ENCODE data around the gene HSF2BP. TPM values are rescaled to one million over a fixed set of nuclear protein-coding genes. Genes with fewer than 3 reads are reported as not detected.

HSF2BP gene
- total RNA-seq, 2 donors from 2014 or later: 1.3 to 1.9 TPM

DNA sequence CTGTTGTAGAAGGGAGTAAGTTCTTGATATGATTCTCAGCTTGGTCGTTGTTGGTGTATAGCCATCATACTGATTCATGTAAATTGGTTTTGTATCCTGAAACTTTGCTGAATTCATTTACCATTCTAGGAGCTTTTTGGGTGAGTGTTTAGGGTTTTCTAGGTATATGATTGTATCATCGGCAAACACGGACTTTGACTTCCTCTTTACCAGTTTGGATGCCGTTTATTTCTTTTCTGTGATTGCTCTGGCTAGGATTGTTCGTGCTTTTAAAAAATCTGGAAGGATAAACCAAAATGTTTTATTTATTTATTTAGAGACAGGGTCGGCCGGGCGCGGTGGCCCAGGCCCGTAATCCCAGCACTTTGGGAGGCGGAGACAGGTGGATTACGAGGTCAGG is 20.7 kb upstream of the HSF2BP start:
- no peaks in the 10 kb centered on the region for H3K4me1 Mint-ChIP-seq (ENCODE audit: low read depth)
- ATAC-seq (replicated peaks in 1 of 2): no peak
- no peak for DNase-seq
- peaks cover 12 to 26% of the 10 kb centered on the region in 2 donors for H3K36me3 Mint-ChIP-seq (ENCODE audit: insufficient read depth in 2 of 2)
- no peak overlapping the region for H3K4me3 Mint-ChIP-seq
- H3K9me3 Mint-ChIP-seq: no peaks in the 10 kb centered on the region
- H3K27ac Mint-ChIP-seq: peak overlapping the region; percentile 9
- H3K27me3 Mint-ChIP-seq (ENCODE audit: low read depth): no peaks in the 10 kb centered on the region

DNA sequence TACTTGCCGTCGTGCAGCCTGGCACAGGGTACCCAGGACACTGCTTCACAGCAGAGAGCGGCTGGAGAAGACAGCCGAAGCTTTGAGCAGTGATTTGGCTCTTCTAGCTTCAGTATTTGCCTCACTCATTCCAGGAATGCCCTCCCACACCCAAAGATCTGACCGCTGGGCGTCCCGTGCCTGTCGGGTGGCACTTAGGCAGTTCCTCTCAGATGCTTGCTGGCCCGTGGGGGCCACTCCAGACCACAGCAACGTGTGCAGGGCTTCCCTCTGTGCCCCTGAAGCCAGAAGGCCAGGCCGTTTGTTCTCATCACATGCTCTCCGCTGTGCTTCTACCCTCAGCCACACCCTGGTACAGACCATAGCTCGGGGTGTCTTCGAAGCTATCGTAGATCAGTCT is 17.1 kb upstream of the HSF2BP start:
- no peak for DNase-seq
- no peak overlapping the region for H3K27ac Mint-ChIP-seq
- peaks cover 8 to 26% of the 10 kb centered on the region in 2 donors for H3K36me3 Mint-ChIP-seq (ENCODE audit: insufficient read depth in 2 of 2)
- no peak for ATAC-seq (replicated peaks in 1 of 2)
- H3K4me3 Mint-ChIP-seq: no peak overlapping the region
- no peaks in the 10 kb centered on the region for H3K27me3 Mint-ChIP-seq (ENCODE audit: low read depth)
- no peaks in the 10 kb centered on the region for H3K9me3 Mint-ChIP-seq
- no peaks in the 10 kb centered on the region for H3K4me1 Mint-ChIP-seq (ENCODE audit: low read depth)

DNA sequence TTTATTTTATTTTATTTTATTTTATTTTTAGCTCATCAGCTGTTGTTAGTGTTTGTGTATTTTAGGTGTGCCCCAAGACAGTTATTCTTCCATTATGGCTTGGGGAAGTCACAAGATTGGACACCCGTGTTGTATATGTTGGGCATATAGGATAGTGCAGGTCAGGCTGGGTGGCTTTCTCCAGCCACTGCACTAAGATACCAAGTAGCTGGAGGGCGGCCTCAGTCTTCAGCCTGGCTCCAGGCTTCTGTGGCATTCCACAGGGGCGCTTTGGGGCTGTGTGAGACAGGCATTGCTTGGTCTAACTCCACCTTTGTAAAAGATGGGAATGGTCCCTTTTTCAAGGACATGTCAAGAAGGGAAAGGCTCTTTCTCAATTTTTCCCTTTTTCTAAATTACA is 16.6 kb upstream of the HSF2BP start:
- Mint-ChIP-seq H3K27me3 (ENCODE audit: low read depth) (no peaks in the 10 kb centered on the region), H3K27ac (no peak overlapping the region), H3K4me3 (no peak overlapping the region), H3K4me1 (ENCODE audit: low read depth) (no peaks in the 10 kb centered on the region), H3K36me3 (ENCODE audit: insufficient read depth in 2 of 2) (peaks cover 8 to 29% of the 10 kb centered on the region in 2 donors), H3K9me3 (no peaks in the 10 kb centered on the region)
- ATAC-seq (replicated peaks in 1 of 2) (no peak), DNase-seq (no peak)

DNA sequence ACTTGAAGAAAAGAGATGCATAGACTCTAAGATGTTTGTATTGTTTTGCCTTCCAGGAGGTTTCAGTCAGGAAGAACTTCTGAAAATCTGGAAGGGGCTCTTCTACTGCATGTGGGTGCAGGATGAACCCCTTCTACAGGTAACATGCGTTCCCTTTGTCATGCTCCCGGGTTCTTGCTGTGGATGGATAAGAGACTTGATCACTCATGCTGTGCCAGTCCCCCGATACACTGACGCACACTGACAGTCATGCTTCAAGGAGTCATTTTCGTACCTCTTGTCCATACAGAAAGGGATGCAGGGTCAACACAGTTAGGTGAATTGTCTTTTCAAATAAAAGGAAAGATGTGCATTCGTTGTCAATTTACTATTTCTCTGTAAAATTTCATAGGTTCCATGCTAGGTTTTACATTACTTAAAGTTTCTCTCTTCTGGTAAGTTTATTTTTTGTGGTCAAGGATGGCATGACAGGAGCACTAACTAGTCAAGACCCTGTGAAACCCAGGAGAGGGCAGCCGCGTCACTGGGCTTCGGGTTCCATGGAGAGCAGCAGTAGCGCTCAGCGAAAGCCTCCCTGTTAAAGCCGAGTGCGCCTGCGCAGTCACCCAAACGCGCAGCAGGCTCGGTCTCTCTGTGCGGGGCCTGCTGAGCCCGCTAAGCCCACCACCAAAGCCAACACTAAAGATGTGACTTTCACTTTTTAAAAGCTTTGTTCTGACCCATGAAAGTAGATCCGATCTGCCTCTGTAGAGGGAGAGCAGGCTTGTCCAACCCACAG is 10.7 kb upstream of the HSF2BP start:
- no peak for DNase-seq
- H3K36me3 Mint-ChIP-seq (ENCODE audit: insufficient read depth in 2 of 2): peaks cover 16 to 37% of the 10 kb centered on the region in 2 donors
- H3K9me3 Mint-ChIP-seq: peaks cover 2% of the 10 kb centered on the region in 2 donors
- peak overlapping the region; percentile 58 for H3K27ac Mint-ChIP-seq
- H3K4me3 Mint-ChIP-seq: no peak overlapping the region
- H3K27me3 Mint-ChIP-seq (ENCODE audit: low read depth): no peaks in the 10 kb centered on the region
- ATAC-seq (replicated peaks in 1 of 2): no peak
- peaks cover 32% of the 10 kb centered on the region for H3K4me1 Mint-ChIP-seq (ENCODE audit: low read depth)

DNA sequence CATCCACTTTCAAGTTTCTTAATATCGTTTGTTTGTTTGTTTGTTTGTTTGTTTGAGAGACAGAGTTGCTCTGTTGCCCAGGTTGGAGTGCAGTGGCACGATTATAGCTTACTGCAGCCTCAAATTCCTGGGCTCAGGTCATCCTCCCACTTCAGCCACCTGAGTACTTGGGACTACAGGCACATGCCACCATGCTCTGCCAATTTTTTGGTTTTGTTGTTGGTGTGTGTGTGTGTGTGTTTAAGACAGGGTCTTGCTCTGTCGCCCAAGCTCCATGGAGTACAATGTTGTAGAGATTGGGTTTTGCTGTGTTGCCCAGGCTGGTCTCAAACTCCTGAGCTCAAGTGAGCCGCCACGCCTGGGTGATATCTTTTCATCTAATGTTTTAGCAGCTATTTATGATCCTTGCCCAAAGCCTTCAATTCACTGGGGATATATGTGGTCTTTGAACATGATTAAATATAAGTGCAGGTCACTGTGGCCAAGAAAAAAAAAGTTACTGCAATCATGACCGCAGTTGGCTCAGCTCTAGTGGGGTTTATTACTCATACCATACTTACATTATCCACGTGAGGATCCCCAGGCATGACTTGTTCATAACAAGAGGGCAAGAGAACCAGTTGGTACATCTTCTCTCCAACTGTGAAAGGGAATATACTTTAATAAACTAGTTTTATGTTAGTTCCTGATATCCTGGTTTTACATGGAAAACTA is 8.1 kb upstream of the HSF2BP start:
- peaks cover 56% of the 10 kb centered on the region for H3K4me1 Mint-ChIP-seq (ENCODE audit: low read depth)
- H3K4me3 Mint-ChIP-seq: peak overlapping the region; percentile 11 to 74
- peak overlapping the region; percentile 91 for H3K27ac Mint-ChIP-seq
- no peaks in the 10 kb centered on the region for H3K27me3 Mint-ChIP-seq (ENCODE audit: low read depth)
- H3K9me3 Mint-ChIP-seq: peaks cover 2% of the 10 kb centered on the region in 2 donors
- peaks cover 20 to 37% of the 10 kb centered on the region in 2 donors for H3K36me3 Mint-ChIP-seq (ENCODE audit: insufficient read depth in 2 of 2)
- ATAC-seq (replicated peaks in 1 of 2) (peak; percentile 89 to 91), DNase-seq (peak; percentile 15 to 46)

DNA sequence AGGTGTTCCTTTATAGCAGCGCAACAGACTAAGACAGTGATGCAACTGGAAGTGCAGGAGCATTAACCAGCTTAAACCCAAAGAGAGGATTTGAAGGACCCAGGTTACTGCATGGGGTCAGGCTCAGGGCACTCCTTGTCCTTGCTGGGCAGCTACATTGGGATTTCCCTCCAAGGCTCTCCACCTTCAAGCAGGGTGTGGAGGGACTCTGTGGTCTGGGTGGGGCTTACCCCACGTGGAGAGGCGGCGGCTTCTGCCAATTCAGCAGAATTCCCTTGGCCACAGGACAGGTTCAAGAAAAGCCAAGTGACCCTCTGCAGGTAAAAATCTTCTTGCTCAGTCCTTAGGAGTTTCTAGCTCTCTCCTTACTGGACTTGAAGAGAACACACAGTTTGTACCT is 6.6 kb upstream of the HSF2BP start:
- ATAC-seq (replicated peaks in 1 of 2) (no peak), DNase-seq (no peak)
- Mint-ChIP-seq H3K4me1 (ENCODE audit: low read depth) (peaks cover 71% of the 10 kb centered on the region), H3K36me3 (ENCODE audit: insufficient read depth in 2 of 2) (peaks cover 22 to 36% of the 10 kb centered on the region in 2 donors), H3K4me3 (no peak overlapping the region), H3K9me3 (peaks cover 2% of the 10 kb centered on the region in 2 donors), H3K27ac (peak overlapping the region; percentile 10), H3K27me3 (ENCODE audit: low read depth) (no peaks in the 10 kb centered on the region)

DNA sequence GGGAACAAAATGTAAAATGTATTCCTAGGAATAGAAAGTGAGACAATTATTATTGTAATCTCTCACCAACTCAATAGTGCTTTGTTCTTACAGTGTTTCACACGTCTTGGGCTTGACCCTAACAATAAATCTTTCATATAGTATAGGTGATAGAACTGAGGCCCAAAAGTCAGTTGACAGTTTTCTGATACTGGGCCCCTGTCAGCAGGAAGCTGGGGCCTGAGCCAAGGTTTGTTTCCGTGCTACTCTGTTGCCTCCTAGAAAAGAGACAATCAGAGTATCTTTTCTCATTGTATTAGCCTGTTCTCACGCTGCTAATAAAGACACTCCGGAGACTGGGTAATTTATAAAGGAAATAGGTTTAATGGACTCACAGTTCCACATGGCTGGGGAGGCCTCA is 5.1 kb upstream of the HSF2BP start:
- no peak for DNase-seq
- peak overlapping the region; percentile 58 for H3K27ac Mint-ChIP-seq
- ATAC-seq (replicated peaks in 1 of 2): no peak
- peaks cover 79% of the 10 kb centered on the region for H3K4me1 Mint-ChIP-seq (ENCODE audit: low read depth)
- H3K36me3 Mint-ChIP-seq (ENCODE audit: insufficient read depth in 2 of 2): peaks cover 22 to 38% of the 10 kb centered on the region in 2 donors
- peak overlapping the region in 1 of 2 donors; percentile 42 for H3K4me3 Mint-ChIP-seq
- peaks cover 2% of the 10 kb centered on the region in 2 donors for H3K9me3 Mint-ChIP-seq
- no peaks in the 10 kb centered on the region for H3K27me3 Mint-ChIP-seq (ENCODE audit: low read depth)

DNA sequence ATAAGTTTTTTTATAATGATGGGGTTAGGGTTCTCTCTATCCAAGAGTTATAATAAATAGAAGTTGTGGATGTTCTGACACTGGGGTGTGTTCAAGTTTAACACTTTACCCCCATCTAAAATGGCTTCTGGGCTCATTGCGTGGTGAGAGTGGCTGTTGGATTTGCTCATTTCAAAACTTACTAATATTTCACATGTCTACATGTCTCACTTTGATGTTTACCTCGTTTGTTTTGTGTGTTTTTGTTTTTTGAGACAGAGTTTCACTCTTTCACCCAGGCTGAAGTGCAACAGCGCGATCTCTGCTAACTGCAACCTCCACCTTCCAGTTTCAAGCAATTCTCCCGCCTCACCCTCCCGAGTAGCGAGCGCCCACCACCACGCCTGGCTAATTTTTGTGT is 3.7 kb upstream of the HSF2BP start:
- Mint-ChIP-seq H3K27ac (peak overlapping the region; percentile 84), H3K9me3 (peaks cover 2% of the 10 kb centered on the region in 2 donors), H3K27me3 (ENCODE audit: low read depth) (no peaks in the 10 kb centered on the region), H3K4me1 (ENCODE audit: low read depth) (peaks cover 80% of the 10 kb centered on the region), H3K36me3 (ENCODE audit: insufficient read depth in 2 of 2) (peaks cover 22 to 38% of the 10 kb centered on the region in 2 donors), H3K4me3 (peak overlapping the region; percentile 5 to 95)
- ATAC-seq (replicated peaks in 1 of 2) (peak in 1 of 2 donors; percentile 6), DNase-seq (no peak)

DNA sequence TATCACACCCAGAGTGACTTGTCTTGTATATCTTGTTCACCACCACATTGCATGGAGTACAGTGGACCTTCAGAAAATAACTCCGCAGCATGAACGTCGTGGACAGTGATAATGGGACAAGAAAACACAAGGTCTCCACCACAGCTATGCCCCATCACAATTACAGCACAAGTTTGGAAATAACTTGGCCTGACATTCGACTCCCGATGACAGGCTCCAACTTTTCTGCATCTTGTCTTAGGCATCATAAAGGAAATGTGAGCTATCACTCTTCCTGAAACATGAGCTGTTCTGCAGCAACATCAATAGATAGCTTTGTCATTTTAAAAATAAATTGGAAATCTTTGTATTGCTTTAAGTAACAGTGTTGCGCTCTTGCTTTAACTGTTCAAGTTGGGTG is 3.0 kb upstream of the HSF2BP start:
- DNase-seq (no peak), ATAC-seq (replicated peaks in 1 of 2) (no peak)
- Mint-ChIP-seq H3K4me3 (peak overlapping the region in 1 of 2 donors; percentile 95), H3K36me3 (ENCODE audit: insufficient read depth in 2 of 2) (peaks cover 19 to 34% of the 10 kb centered on the region in 2 donors), H3K4me1 (ENCODE audit: low read depth) (peaks cover 72% of the 10 kb centered on the region), H3K27ac (peak overlapping the region; percentile 84), H3K27me3 (ENCODE audit: low read depth) (no peaks in the 10 kb centered on the region), H3K9me3 (peaks cover 2% of the 10 kb centered on the region in 2 donors)

DNA sequence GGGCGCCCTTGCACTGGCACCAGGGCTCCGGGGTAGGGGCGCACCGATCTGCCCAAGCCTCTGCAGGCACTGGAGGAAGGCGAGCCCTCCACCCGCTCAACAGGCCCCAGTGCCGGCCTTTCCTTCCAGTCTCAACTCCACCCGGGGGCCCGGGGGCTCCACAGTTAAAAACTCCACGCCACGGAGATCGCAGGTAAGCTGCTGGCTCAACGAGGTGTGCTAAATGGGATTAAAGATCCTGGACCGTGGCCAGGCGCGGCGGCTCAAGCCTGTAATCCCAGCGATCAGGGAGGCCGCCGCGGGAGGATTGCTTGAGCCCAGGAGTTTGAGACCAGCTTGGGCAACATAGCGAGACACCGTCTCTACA is 536 bp downstream of the HSF2BP start:
- no peak for DNase-seq
- Mint-ChIP-seq H3K27me3 (ENCODE audit: low read depth) (no peaks in the 10 kb centered on the region), H3K9me3 (no peaks in the 10 kb centered on the region), H3K36me3 (ENCODE audit: insufficient read depth in 2 of 2) (peaks cover 6 to 11% of the 10 kb centered on the region in 2 donors), H3K4me1 (ENCODE audit: low read depth) (peaks cover 48% of the 10 kb centered on the region), H3K4me3 (peak overlapping the region; percentile 88 to 95), H3K27ac (peak overlapping the region; percentile 76)
- no peak for ATAC-seq (replicated peaks in 1 of 2)

DNA sequence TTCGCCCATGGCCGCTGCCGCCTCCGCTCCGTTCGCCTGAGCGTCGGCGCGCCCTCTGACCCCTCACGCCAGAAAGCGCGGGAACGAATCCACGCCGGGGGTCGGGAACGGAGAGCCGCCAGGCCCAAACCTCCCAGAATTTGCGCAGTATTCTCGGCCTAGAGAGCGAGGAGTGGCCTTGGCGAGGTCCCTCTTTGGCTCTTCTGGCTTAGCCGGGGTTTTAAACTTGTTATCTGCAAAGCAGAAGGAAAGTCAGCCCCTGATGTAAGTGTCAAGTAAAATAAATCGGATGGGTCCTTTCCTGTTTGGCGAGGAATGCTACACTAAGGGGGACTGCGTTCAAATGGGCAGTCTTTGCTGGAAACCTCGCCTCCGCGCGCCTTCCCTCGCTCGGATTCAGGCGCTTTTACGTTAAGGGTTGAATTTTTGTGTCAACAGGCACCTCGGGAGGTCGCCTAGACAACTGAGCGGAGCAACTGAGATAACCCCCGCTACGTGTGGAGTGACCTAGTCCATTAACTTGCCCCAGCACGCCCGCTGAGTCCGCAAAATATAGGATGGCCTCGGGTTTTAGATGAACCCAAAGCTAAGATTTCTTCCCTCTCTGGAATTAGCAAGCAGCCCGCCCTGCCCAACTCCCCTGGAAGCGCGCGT is 1.1 kb downstream of the HSF2BP start:
- no peak overlapping the region for H3K4me3 Mint-ChIP-seq
- H3K27ac Mint-ChIP-seq: no peak overlapping the region
- H3K4me1 Mint-ChIP-seq (ENCODE audit: low read depth): peaks cover 42% of the 10 kb centered on the region
- DNase-seq (no peak), ATAC-seq (replicated peaks in 1 of 2) (no peak)
- peaks cover 6 to 10% of the 10 kb centered on the region in 2 donors for H3K36me3 Mint-ChIP-seq (ENCODE audit: insufficient read depth in 2 of 2)
- H3K9me3 Mint-ChIP-seq: no peaks in the 10 kb centered on the region
- no peaks in the 10 kb centered on the region for H3K27me3 Mint-ChIP-seq (ENCODE audit: low read depth)

DNA sequence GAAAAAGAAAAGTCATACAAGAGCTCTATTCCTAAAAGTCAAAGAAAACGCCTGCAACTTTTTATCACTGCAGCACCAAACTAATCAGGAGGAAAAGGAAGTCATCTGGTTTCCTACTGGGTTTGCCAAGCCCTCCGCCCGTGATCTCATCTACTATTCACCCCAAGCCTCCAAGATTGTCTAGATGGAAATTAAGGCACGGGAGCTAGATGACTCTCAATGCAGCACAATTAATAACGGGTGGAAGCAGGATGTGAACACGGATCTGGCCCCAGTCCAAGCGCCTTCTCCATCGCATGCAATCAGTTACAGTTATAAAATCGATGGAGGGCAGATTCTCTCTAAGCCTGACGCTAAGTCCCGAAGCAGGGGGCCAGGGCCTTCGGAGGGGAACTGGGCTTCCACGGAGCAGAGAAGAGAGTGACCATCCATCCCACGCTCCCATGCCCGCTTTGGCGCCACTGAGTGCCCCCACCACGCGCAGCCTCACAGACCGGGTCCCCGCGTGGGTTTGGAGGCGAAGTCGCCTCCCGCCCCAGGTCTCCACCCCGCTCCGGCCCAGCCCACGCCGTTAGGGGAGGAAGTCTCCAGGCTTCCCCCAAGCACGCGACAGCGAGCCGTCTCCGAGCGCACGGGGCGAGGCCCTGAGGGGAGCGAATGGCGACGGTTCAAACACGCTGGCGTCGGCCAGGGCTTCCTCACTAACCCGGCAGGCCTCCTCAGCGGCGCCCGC is 1.8 kb downstream of the HSF2BP start:
- ATAC-seq (replicated peaks in 1 of 2) (no peak), DNase-seq (no peak)
- Mint-ChIP-seq H3K4me1 (ENCODE audit: low read depth) (peaks cover 36% of the 10 kb centered on the region), H3K4me3 (peak overlapping the region in 1 of 2 donors; percentile 17), H3K36me3 (ENCODE audit: insufficient read depth in 2 of 2) (peaks cover 6 to 8% of the 10 kb centered on the region in 2 donors), H3K27ac (peak overlapping the region; percentile 7), H3K27me3 (ENCODE audit: low read depth) (no peaks in the 10 kb centered on the region), H3K9me3 (no peaks in the 10 kb centered on the region)

All from activated T-cell treated with anti-CD3 and anti-CD28 coated beads, Interleukin-2, amount 50 U/mL, for 72 hours (primary cell).